PC-9 (cell line): ENCODE measurements around the gene ZSCAN18. TPM values are rescaled to one million over a fixed set of nuclear protein-coding genes. Genes with fewer than 3 reads are reported as not detected.

Experiments used
- BruUV-seq: library from RNA; stranded (reverse); fragments of 400-500 nt; replicated peaks from 2 replicates; lab custom pipeline; 2021; lab: Mats Ljungman, UMichigan
- CTCF ChIA-PET: fragments of 300-600 bp; sonication (Branson Sonifier 250); formaldehyde crosslinking; loops from one replicate; lab custom pipeline; 2022; ENCODE audit warnings: antibody characterized with exemption; lab: Charles Lee
- POLR2A ChIA-PET: fragments of 300-600 bp; sonication (Branson Sonifier 250); formaldehyde crosslinking; loops from one replicate; lab custom pipeline; 2022; ENCODE audit warnings: antibody characterized with exemption; ENCODE audit not compliant: unreplicated experiment; lab: Charles Lee
- DNase-seq, 2 experiments: peaks; one replicate each; pipeline versions ENCODE4 v3.0.0 to v3.0.0-alpha.2; 2015 to 2022; ENCODE audit warnings: mixed read lengths in 1 of 2
- H2AFZ ChIP-seq: fragments of 200-600 bp; sonication (generic); 2 replicates; pipeline ENCODE4 v1.8.1; 2017; ENCODE audit warnings: antibody characterized with exemption
- H3F3A ChIP-seq: fragments of 200-600 bp; sonication (generic); 2 replicates; pipeline ENCODE4 v1.8.1; 2017; ENCODE audit warnings: antibody characterized with exemption, mild to moderate bottlenecking, low read depth; ENCODE audit not compliant: insufficient read depth
- H3K27ac ChIP-seq: fragments of 200-600 bp; sonication (generic); 2 replicates; pipeline ENCODE4 v1.6.1; 2016; ENCODE audit warnings: mixed run types
- H3K27me3 ChIP-seq: fragments of 200-600 bp; sonication (generic); 2 replicates; pipeline ENCODE4 v1.6.1; 2016; ENCODE audit warnings: low read depth, mixed run types; ENCODE audit not compliant: insufficient read depth
- H3K36me3 ChIP-seq: fragments of 200-600 bp; sonication (generic); 2 replicates; pipeline ENCODE4 v1.6.1; 2016; ENCODE audit warnings: low read depth, mixed run types
- H3K4me1 ChIP-seq: fragments of 200-600 bp; sonication (generic); replicated peaks from 2 replicates; pipeline ENCODE4 v1.6.1; 2016; ENCODE audit warnings: mixed run types; ENCODE audit not compliant: insufficient read depth
- H3K4me2 ChIP-seq: fragments of 200-600 bp; sonication (generic); 2 replicates; pipeline ENCODE4 v1.6.1; 2017; ENCODE audit warnings: mixed run types
- H3K4me3 ChIP-seq: fragments of 200-600 bp; sonication (generic); 2 replicates; pipeline ENCODE4 v1.6.1; 2016; ENCODE audit warnings: mixed run types
- H3K79me2 ChIP-seq: fragments of 200-600 bp; sonication (generic); 2 replicates; pipeline ENCODE4 v1.6.1; 2017; ENCODE audit warnings: low read depth, mixed run types
- H3K9me2 ChIP-seq: fragments of 200-600 bp; sonication (generic); 2 replicates; pipeline ENCODE4 v1.8.1; 2017; ENCODE audit warnings: mild to moderate bottlenecking; ENCODE audit not compliant: insufficient read depth
- H3K9me3 ChIP-seq: fragments of 200-600 bp; sonication (generic); 2 replicates; pipeline ENCODE4 v1.8.1; 2016; ENCODE audit warnings: low read depth; ENCODE audit not compliant: insufficient read depth
- H4K20me1 ChIP-seq: fragments of 200-600 bp; sonication (generic); 2 replicates; pipeline ENCODE4 v1.8.1; 2017; ENCODE audit not compliant: insufficient read depth
- EZH2 ChIP-seq: fragments of 200-600 bp; sonication (generic); IDR thresholded peaks from 2 replicates; pipeline ENCODE4 v1.8.0; 2017; ENCODE audit warnings: antibody characterized with exemption, low read depth
- intact Hi-C: fragments of 100-400 bp; cut with micrococcal nuclease; formaldehyde crosslinking; loops from one replicate; pipeline ENCODE4 v1.10.0; 2022; ENCODE audit not compliant: unreplicated experiment
- total RNA-seq: library from RNA; stranded (reverse); gene quantifications from 2 replicates; pipeline ENCODE4 v1.2.3, GENCODE V29; 2021
- TF ChIP-seq, protein P1 (sequence below): fragments of 200-600 bp; sonication (generic); conservative IDR thresholded peaks from 2 replicates; pipeline ENCODE4 v1.6.1; 2017; ENCODE audit warnings: mixed run types, antibody characterized with exemption, mild to moderate bottlenecking, moderate library complexity

The ZSCAN18 gene
- total RNA-seq, 1 experiment from 2014 or later, result 76.3 TPM

DNA sequence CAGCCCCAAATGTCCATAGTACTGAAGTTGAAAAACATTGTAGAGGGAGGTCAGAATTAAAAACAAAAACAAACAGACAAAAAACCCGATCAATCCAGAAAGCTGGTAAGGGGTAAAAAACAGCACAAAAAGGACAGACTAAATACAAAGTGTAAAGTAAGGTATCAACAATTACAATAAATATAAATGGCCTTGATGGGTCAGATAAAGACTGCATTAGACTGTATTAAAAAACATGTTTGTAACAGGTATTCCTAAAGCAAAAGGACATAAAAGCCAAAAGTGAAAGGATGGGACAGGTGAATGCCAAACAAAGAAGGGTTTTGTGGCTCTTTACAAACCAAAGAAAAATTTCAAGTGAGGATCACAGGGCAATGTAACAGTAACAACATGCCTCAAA, 36.2 kb upstream of the ZSCAN18 start:
- H3K4me1 ChIP-seq, result no peaks in the 10 kb centered on the region
- no TSS peak for BruUV-seq
- intact Hi-C loops, result no loop called here
- CTCF ChIA-PET, result no interaction called here
- H2AFZ ChIP-seq, result no peak overlapping the region
- peaks cover 92% of the 10 kb centered on the region for H3K9me3 ChIP-seq
- H3K36me3 ChIP-seq, result peaks cover 56% of the 10 kb centered on the region
- no peaks in the 10 kb centered on the region for H3K27me3 ChIP-seq
- no peak for DNase-seq
- H3K27ac ChIP-seq, result no peak overlapping the region
- no peak for TF ChIP-seq EZH2
- TF ChIP-seq, protein P1, sequence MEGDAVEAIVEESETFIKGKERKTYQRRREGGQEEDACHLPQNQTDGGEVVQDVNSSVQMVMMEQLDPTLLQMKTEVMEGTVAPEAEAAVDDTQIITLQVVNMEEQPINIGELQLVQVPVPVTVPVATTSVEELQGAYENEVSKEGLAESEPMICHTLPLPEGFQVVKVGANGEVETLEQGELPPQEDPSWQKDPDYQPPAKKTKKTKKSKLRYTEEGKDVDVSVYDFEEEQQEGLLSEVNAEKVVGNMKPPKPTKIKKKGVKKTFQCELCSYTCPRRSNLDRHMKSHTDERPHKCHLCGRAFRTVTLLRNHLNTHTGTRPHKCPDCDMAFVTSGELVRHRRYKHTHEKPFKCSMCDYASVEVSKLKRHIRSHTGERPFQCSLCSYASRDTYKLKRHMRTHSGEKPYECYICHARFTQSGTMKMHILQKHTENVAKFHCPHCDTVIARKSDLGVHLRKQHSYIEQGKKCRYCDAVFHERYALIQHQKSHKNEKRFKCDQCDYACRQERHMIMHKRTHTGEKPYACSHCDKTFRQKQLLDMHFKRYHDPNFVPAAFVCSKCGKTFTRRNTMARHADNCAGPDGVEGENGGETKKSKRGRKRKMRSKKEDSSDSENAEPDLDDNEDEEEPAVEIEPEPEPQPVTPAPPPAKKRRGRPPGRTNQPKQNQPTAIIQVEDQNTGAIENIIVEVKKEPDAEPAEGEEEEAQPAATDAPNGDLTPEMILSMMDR, result no peak
- POLR2A ChIA-PET, result interaction anchor here (0.7 kb wide), 1 partner anchor 38 kb away, joined by 4 read pairs; no protein-coding TSS in a partner anchor
- no peak overlapping the region for H3K4me2 ChIP-seq
- no peak overlapping the region for H3K4me3 ChIP-seq
- H3K9me2 ChIP-seq, result no peaks in the 10 kb centered on the region
- H3F3A ChIP-seq, result no peaks in the 10 kb centered on the region
- no peaks in the 10 kb centered on the region for H3K79me2 ChIP-seq
- no peaks in the 10 kb centered on the region for H4K20me1 ChIP-seq

DNA sequence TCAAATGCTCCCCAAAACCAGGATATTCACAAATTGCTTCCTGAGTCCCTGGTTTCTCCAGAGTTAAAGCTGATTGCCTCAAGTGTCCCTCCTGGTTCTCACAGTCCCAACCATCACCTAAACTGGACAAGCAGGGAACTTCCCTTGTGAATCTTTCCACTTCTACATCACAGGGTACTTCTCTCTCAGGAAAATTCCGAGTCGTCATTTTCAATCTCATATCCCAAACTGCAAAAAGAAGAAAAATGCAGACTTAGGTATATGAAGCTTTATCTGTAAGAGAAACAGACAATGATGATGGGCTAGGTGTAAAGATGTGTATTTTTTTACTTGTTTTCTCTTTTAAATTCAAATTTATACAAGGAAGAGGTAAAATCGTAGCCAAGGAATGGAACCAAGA, 31.3 kb upstream of the ZSCAN18 start:
- DNase-seq, result no peak
- H3K36me3 ChIP-seq, result peaks cover 37% of the 10 kb centered on the region
- no peaks in the 10 kb centered on the region for H3K9me2 ChIP-seq
- no peaks in the 10 kb centered on the region for H4K20me1 ChIP-seq
- intact Hi-C loops, result no loop called here
- no peaks in the 10 kb centered on the region for H3F3A ChIP-seq
- no peak overlapping the region for H3K4me2 ChIP-seq
- H2AFZ ChIP-seq, result no peak overlapping the region
- BruUV-seq, result no TSS peak
- H3K9me3 ChIP-seq, result peaks cover 97% of the 10 kb centered on the region
- H3K4me1 ChIP-seq, result no peaks in the 10 kb centered on the region
- CTCF ChIA-PET, result no interaction called here
- H3K4me3 ChIP-seq, result no peak overlapping the region
- H3K27ac ChIP-seq, result no peak overlapping the region
- TF ChIP-seq, protein P1, result no peak
- no peak for TF ChIP-seq EZH2
- POLR2A ChIA-PET, result no interaction called here
- no peaks in the 10 kb centered on the region for H3K79me2 ChIP-seq
- no peaks in the 10 kb centered on the region for H3K27me3 ChIP-seq

DNA sequence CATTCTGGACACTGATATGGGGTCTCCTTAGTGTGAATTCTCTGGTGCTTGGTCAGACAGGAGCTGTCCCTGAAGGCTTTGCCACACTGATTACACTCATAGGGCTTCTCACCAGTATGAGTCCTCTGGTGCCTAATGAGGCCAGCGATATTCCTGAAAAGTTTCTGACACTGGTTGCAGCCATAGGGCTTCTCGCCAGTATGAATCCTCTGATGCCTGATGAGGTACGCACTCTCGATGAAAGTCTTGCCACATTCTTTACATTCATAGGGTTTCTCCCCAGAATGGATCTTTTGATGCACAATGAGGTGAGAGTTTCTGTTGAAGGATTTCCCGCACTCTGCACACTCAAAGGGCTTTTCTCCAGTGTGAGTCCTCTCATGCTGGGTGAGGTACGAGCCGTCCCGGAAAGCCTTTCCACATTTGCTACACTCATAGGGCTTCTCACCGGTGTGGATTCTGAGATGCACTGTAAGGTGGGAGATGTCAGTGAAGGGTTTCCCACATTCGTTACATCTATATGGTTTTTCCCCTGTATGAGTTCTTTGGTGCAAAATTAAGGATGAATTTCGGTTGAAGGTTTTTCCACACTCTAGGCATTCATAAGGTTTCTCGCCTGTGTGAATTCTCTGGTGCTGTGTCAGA, 30.1 kb upstream of the ZSCAN18 start:
- intact Hi-C loops, result no loop called here
- CTCF ChIA-PET, result no interaction called here
- Histone ChIP-seq H3K9me2 (no peaks in the 10 kb centered on the region), H2AFZ (no peak overlapping the region), H3K4me1 (no peaks in the 10 kb centered on the region), H3K27me3 (no peaks in the 10 kb centered on the region), H3K27ac (no peak overlapping the region), H3K79me2 (no peaks in the 10 kb centered on the region), H3K9me3 (peaks cover 96% of the 10 kb centered on the region), H3F3A (no peaks in the 10 kb centered on the region), H4K20me1 (no peaks in the 10 kb centered on the region), H3K4me3 (no peak overlapping the region; the same call in 1 of the 2 replicates), H3K4me2 (no peak overlapping the region), H3K36me3 (peaks cover 28% of the 10 kb centered on the region)
- BruUV-seq, result no TSS peak
- no peak for DNase-seq
- no peak for TF ChIP-seq EZH2
- TF ChIP-seq, protein P1, result no peak
- POLR2A ChIA-PET, result no interaction called here
